Measurements from ENCODE around the gene GTF2H2.
"Not testable (repeated sequence)": the region's sequence is repeated elsewhere in the genome, so short reads cannot be mapped to it uniquely, and the experiment has no call there.

DNA sequence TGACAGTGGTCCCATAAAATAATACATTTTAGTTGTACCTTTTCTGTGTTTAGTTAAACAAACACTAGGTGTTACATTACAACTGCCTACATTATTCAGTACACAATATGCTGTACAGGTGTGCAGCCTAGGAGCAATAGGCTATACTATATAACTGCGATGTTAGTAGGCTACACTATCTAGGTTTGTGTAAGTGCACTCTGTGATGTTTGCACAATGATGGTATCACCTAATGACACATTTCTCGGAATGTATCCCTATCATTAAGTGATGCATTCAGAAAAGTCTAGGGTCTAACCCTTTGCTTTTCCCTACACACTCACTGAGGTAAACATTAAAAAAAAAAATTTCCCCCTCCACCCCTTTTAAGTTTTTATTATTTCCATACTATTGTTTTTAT is 22.7 kb downstream of the GTF2H2 start:
- not testable (repeated sequence) for TF ChIP-seq CTCF (optimal IDR thresholded peaks at IDR 0.05 in 1 of 3, IDR thresholded peaks at IDR 0.05 in 1 of 3, conservative IDR thresholded peaks at IDR 0.05 in 1 of 3; ENCODE audit: extremely low read depth in 1 of 3, insufficient read depth in 2 of 3, low read length in 3 of 3); EZH2 (IDR thresholded peaks at IDR 0.05; ENCODE audit: low read length)

Measured in keratinocyte (primary cell).